ELF-1 (cell line): ENCODE data around the gene DCPS.
"Not testable (repeated sequence)": the region's sequence is repeated elsewhere in the genome, so short reads cannot be mapped to it uniquely, and the experiment has no call there.

Experiments used
- DNase-seq: peaks from one replicate; pipeline ENCODE4 v3.0.0-alpha.2; 2016; ENCODE audit warnings: low read depth, low spot score

DCPS gene

GRCh38 chr11:126288237-126288636 is 15.6 kb upstream of the DCPS start:
- DNase-seq, result no peak

- DNase-seq, result no peak
Measured at GRCh38 chr11:126290887-126291286, 13.0 kb upstream of the DCPS start.

- DNase-seq, result no peak
Measured at GRCh38 chr11:126293726-126294125, 10.1 kb upstream of the DCPS start.

GRCh38 chr11:126297004-126297403 is 6.9 kb upstream of the DCPS start:
- no peak for DNase-seq

GRCh38 chr11:126304457-126305075 is 706 bp downstream of the DCPS start:
- no peak for DNase-seq

- no peak for DNase-seq
Measured at GRCh38 chr11:126305699-126306098, 1.8 kb downstream of the DCPS start.

- DNase-seq, result peak; percentile 52
Measured at GRCh38 chr11:126307706-126308105, 3.8 kb downstream of the DCPS start.

GRCh38 chr11:126308271-126308671 is 4.4 kb downstream of the DCPS start:
- no peak for DNase-seq

- not testable (repeated sequence) for DNase-seq
Measured at GRCh38 chr11:126308771-126309170, 4.9 kb downstream of the DCPS start.

- peak; percentile 88 for DNase-seq
Measured at GRCh38 chr11:126310200-126310991, 6.5 kb downstream of the DCPS start.

- DNase-seq, result no peak
Measured at GRCh38 chr11:126310992-126311310, 7.1 kb downstream of the DCPS start.

- no peak for DNase-seq
Measured at GRCh38 chr11:126311401-126312291, 7.8 kb downstream of the DCPS start.

- no peak for DNase-seq
Measured at GRCh38 chr11:126312961-126313360, 9.1 kb downstream of the DCPS start.

- no peak for DNase-seq
Measured at GRCh38 chr11:126313826-126314225, 10.0 kb downstream of the DCPS start.

- DNase-seq, result no peak
Measured at GRCh38 chr11:126317432-126317755, 13.5 kb downstream of the DCPS start.

- no peak for DNase-seq
Measured at GRCh38 chr11:126317756-126318573, 14.1 kb downstream of the DCPS start.

- no peak for DNase-seq
Measured at GRCh38 chr11:126318574-126319373, 14.9 kb downstream of the DCPS start.

GRCh38 chr11:126319374-126319740 is 15.5 kb downstream of the DCPS start:
- DNase-seq, result no peak

GRCh38 chr11:126322996-126323395 is 19.1 kb downstream of the DCPS start:
- no peak for DNase-seq

GRCh38 chr11:126327281-126328000 is 23.6 kb downstream of the DCPS start:
- no peak for DNase-seq
